NCI-H128 (cell line): ENCODE results near the gene RPL18A.

Experiments used
- DNase-seq: peaks from one replicate; lab custom pipeline; 2025; ENCODE audit not compliant: unreplicated experiment; lab: John Stamatoyannopoulos, UW

The RPL18A gene

DNA sequence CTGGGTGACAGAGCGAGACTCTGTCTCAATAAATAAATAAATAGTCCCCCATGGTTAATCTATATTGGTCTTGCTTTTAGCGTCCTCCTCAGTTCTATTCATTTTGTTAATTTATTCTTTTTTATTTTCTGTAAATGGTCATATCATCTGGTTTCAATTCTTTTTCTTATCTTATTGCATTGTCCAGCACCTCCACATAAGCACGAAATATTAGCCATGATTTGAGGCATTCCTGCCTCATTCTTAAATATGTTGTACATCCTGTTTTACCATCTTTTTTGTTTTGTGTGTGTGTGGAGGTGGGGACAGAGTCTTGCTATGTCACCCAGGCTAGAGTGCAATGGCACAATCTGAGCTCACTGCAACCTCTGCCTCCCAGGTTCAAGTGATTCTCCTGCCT lies 48.5 kb downstream of the RPL18A start:
- no peak for DNase-seq

DNA sequence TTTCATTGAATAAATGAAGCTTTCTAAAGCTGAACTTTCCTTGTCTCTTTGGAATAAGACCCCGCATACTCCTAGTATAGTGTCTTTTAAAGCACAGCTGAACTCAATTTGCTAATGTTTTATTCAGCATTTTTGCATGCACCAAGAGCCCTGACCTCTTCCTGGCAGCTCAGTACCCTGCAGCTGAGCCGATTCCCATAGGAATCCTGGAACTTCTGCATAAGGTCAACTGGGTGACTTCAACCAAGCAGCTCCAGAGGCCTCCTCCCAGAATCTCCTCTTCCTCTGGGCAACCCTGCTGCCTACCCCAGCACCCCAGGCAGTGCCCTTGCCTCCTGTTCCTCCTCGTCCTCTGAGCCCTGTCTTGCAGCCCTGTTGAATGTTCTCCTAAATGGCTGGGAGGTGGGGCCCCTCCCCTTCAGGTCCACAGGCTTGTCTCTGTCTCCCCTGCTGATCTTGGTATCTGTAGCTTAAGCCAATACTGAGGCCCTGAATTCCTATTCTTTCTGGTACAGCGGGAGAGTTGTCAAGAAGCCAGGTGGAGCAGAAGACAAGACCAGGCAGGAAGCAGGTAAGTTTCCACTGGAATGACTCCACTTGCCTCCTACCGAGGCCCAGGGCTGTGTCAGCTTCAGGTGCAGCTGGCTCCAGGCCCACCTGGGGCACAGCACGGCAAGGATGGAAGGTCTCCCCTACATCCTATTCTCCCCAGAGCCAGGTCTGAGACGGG lies 49.5 kb downstream of the RPL18A start:
- no peak for DNase-seq

DNA sequence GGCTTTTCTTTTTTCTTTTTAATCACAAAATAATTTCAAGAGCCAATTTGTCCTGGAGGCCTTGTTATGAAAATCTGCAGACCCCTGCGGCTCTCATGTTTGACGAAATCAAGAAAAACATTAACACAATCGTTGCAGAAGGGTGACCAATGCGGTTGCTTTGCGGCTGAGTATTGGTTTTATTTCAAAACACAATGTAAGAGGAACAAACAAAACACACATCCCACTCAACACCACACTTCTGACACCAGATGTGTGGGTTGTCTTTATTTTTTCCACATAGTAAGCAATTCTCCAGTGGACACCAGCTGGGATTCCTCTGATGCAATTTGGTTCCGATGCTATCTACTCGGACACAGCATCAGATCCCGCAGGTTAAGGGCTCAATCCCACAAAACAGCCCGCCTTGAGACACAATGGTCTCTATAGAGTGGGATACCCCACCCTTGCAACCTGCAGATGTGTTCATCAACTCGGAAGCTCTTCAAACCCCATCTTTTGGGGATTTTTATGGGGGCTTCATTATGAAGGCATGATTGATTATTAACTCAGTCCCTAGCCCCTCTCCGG lies 51.2 kb downstream of the RPL18A start:
- no peak for DNase-seq
